OCI-LY7 (cell line): Measurements from ENCODE around the gene DIP2C. TPM values are rescaled to one million over a fixed set of nuclear protein-coding genes. Genes with fewer than 3 reads are reported as not detected.

Experiments used
- BruUV-seq: library from RNA; stranded (reverse); fragments of 400-500 nt; replicated peaks from 2 replicates; lab custom pipeline; 2021; lab: Mats Ljungman, UMichigan
- CTCF ChIA-PET: fragments of 300-600 bp; sonication (Branson Sonifier 250); formaldehyde crosslinking; loops from one replicate; lab custom pipeline; 2022; ENCODE audit warnings: antibody characterized with exemption; ENCODE audit not compliant: unreplicated experiment; lab: Charles Lee
- POLR2A ChIA-PET: fragments of 300-600 bp; sonication (Branson Sonifier 250); formaldehyde crosslinking; loops from one replicate; lab custom pipeline; 2022; ENCODE audit warnings: antibody characterized with exemption; lab: Charles Lee
- DNase-seq: peaks from one replicate; pipeline ENCODE4 v3.0.0-alpha.2; 2015; ENCODE audit warnings: low spot score
- H2AFZ ChIP-seq: fragments of 200-600 bp; sonication (generic), shearing (Covaris generic); 2 replicates; pipeline ENCODE4 v1.6.1; 2014; ENCODE audit warnings: mild to moderate bottlenecking, antibody characterized with exemption, low read length, moderate library complexity
- H3K27ac ChIP-seq: fragments of 200-600 bp; sonication (generic); 2 replicates; pipeline ENCODE4 v1.5.1; 2014; ENCODE audit warnings: mixed run types, low read depth, mild to moderate bottlenecking, moderate library complexity, low read length, inconsistent platforms; ENCODE audit not compliant: poor library complexity, severe bottlenecking
- H3K36me3 ChIP-seq: fragments of 200-600 bp; sonication (generic); 2 replicates; pipeline ENCODE4 v1.6.1; 2014; ENCODE audit warnings: mild to moderate bottlenecking, antibody characterized with exemption, low read length, moderate library complexity, mixed read lengths; ENCODE audit not compliant: insufficient read depth
- H3K4me1 ChIP-seq: fragments of 200-600 bp; sonication (generic); 2 replicates; pipeline ENCODE4 v1.5.1; 2014; ENCODE audit warnings: mild to moderate bottlenecking, low read length; ENCODE audit not compliant: insufficient read depth, poor library complexity, severe bottlenecking
- H3K4me2 ChIP-seq: fragments of 200-600 bp; sonication (generic); 2 replicates; pipeline ENCODE4 v1.6.1; 2014; ENCODE audit warnings: mild to moderate bottlenecking, low read length
- H3K4me3 ChIP-seq: fragments of 200-600 bp; sonication (generic); 2 replicates; pipeline ENCODE4 v1.5.1; 2014; ENCODE audit warnings: mild to moderate bottlenecking, low read depth, low read length; ENCODE audit not compliant: poor library complexity, severe bottlenecking
- H3K79me2 ChIP-seq: fragments of 200-600 bp; sonication (generic); 2 replicates; pipeline ENCODE4 v1.6.1; 2016; ENCODE audit warnings: low read depth, mild to moderate bottlenecking, low read length, moderate library complexity, mixed read lengths; ENCODE audit not compliant: insufficient read depth
- H3K9me2 ChIP-seq: fragments of 200-600 bp; sonication (generic); 2 replicates; pipeline ENCODE4 v1.6.1; 2016; ENCODE audit warnings: mild to moderate bottlenecking, low read length, mixed read lengths; ENCODE audit not compliant: insufficient read depth
- H3K9me3 ChIP-seq: fragments of 200-600 bp; sonication (generic); 2 replicates; pipeline ENCODE4 v1.6.1; 2014; ENCODE audit warnings: mild to moderate bottlenecking, mixed run types, low read length, mixed read lengths
- H4K20me1 ChIP-seq: fragments of 200-600 bp; sonication (generic); 2 replicates; pipeline ENCODE4 v1.6.1; 2014; ENCODE audit warnings: mild to moderate bottlenecking, antibody characterized with exemption, low read length, moderate library complexity, mixed read lengths; ENCODE audit not compliant: insufficient read depth
- CTCF ChIP-seq: fragments of 200-600 bp; sonication (generic); conservative IDR thresholded peaks from 2 replicates; pipeline ENCODE4 v1.5.1; 2014; ENCODE audit warnings: mild to moderate bottlenecking, antibody characterized with exemption, low read length, moderate library complexity, mixed read lengths
- EZH2phosphoT487 ChIP-seq: fragments of 200-600 bp; sonication (generic); IDR thresholded peaks from 2 replicates; pipeline ENCODE4 v1.6.1; 2018; ENCODE audit warnings: low read depth, borderline replicate concordance, mild to moderate bottlenecking, mixed run types, antibody characterized with exemption, low read length, moderate library complexity, mixed read lengths
- intact Hi-C: fragments of 100-400 bp; cut with micrococcal nuclease; formaldehyde crosslinking; loops from one replicate; pipeline ENCODE4 v1.10.0; 2022; ENCODE audit not compliant: unreplicated experiment
- total RNA-seq, 2 experiments: library from RNA; depleted of rRNA in 1 of 2; stranded (reverse); fragments of >200 nt in 1 of 2; shearing (Covaris generic) in 1 of 2; gene quantifications; 2 replicates each; pipeline ENCODE4 v1.2.3, GENCODE V29; 2014 to 2022

DIP2C gene
- total RNA-seq, 2 experiments from 2014 or later = 10.9 to 29.5 TPM

- H3K4me2 ChIP-seq = no peak overlapping the region
- no peaks in the 10 kb centered on the region for H4K20me1 ChIP-seq
- intact Hi-C loops = no loop called here
- no peaks in the 10 kb centered on the region for H3K9me2 ChIP-seq
- BruUV-seq = no TSS peak
- no peak overlapping the region for H3K27ac ChIP-seq
- no peaks in the 10 kb centered on the region for H3K9me3 ChIP-seq
- H3K4me3 ChIP-seq = no peak overlapping the region
- peaks cover 5% of the 10 kb centered on the region for H3K4me1 ChIP-seq
- no peaks in the 10 kb centered on the region for H3K79me2 ChIP-seq
- H3K36me3 ChIP-seq = peaks cover 26% of the 10 kb centered on the region; the same call in 1 of the 2 replicates
- no peak for DNase-seq
- no peak overlapping the region for H2AFZ ChIP-seq
- TF ChIP-seq CTCF (no peak), EZH2phosphoT487 (no peak)
- POLR2A ChIA-PET = no interaction called here
- CTCF ChIA-PET = no interaction called here
Measured at GRCh38 chr10:389261-389790, 300.1 kb downstream of the DIP2C start.

GRCh38 chr10:388661-389045 lies 300.8 kb downstream of the DIP2C start:
- DNase-seq = no peak
- BruUV-seq = no TSS peak
- H3K9me3 ChIP-seq = no peaks in the 10 kb centered on the region
- no peaks in the 10 kb centered on the region for H4K20me1 ChIP-seq
- peaks cover 31% of the 10 kb centered on the region; the same call in 1 of the 2 replicates for H3K36me3 ChIP-seq
- H2AFZ ChIP-seq = no peak overlapping the region
- no peak overlapping the region for H3K4me2 ChIP-seq
- ChIA-PET CTCF (no interaction called here), POLR2A (interaction anchor here (0.7 kb wide), 1 partner anchor 507 kb away, joined by 4 read pairs; no protein-coding TSS in a partner anchor)
- H3K4me3 ChIP-seq = no peak overlapping the region
- H3K4me1 ChIP-seq = peaks cover 5% of the 10 kb centered on the region
- no peak overlapping the region for H3K27ac ChIP-seq
- no peaks in the 10 kb centered on the region for H3K9me2 ChIP-seq
- no peak for TF ChIP-seq EZH2phosphoT487
- TF ChIP-seq CTCF = no peak
- intact Hi-C loops = no loop called here
- no peaks in the 10 kb centered on the region for H3K79me2 ChIP-seq

GRCh38 chr10:387909-388660 lies 301.4 kb downstream of the DIP2C start:
- CTCF ChIA-PET = no interaction called here
- POLR2A ChIA-PET = interaction anchor here (0.7 kb wide), 1 partner anchor 507 kb away, joined by 4 read pairs; no protein-coding TSS in a partner anchor
- no peaks in the 10 kb centered on the region for H3K9me3 ChIP-seq

More at GRCh38 chr10:387909-388660, 301.4 kb downstream of the DIP2C start:
- BruUV-seq = no TSS peak
- no peak for DNase-seq
- Histone ChIP-seq H2AFZ (no peak overlapping the region), H3K9me2 (no peaks in the 10 kb centered on the region), H4K20me1 (no peaks in the 10 kb centered on the region), H3K4me3 (no peak overlapping the region), H3K79me2 (no peaks in the 10 kb centered on the region), H3K36me3 (peaks cover 37% of the 10 kb centered on the region; the same call in 1 of the 2 replicates), H3K27ac (no peak overlapping the region), H3K4me2 (no peak overlapping the region), H3K4me1 (peaks cover 5% of the 10 kb centered on the region)
- intact Hi-C loops = no loop called here
- TF ChIP-seq EZH2phosphoT487 (no peak), CTCF (no peak)
